Activated CD4-positive, alpha-beta T cell treated with anti-CD3 and anti-CD28 coated beads, Interleukin-2, amount 50 U/mL, for 1 hour (primary cell): ENCODE measurements around the gene AP5S1.
"Not testable (repeated sequence)": the region's sequence is repeated elsewhere in the genome, so short reads cannot be mapped to it uniquely, and the experiment has no call there.

Experiments
- DNase-seq: peaks from one replicate; pipeline ENCODE4 v3.0.0-alpha.2; 2020

Gene AP5S1, protein sequence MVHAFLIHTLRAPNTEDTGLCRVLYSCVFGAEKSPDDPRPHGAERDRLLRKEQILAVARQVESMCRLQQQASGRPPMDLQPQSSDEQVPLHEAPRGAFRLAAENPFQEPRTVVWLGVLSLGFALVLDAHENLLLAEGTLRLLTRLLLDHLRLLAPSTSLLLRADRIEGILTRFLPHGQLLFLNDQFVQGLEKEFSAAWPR

DNA sequence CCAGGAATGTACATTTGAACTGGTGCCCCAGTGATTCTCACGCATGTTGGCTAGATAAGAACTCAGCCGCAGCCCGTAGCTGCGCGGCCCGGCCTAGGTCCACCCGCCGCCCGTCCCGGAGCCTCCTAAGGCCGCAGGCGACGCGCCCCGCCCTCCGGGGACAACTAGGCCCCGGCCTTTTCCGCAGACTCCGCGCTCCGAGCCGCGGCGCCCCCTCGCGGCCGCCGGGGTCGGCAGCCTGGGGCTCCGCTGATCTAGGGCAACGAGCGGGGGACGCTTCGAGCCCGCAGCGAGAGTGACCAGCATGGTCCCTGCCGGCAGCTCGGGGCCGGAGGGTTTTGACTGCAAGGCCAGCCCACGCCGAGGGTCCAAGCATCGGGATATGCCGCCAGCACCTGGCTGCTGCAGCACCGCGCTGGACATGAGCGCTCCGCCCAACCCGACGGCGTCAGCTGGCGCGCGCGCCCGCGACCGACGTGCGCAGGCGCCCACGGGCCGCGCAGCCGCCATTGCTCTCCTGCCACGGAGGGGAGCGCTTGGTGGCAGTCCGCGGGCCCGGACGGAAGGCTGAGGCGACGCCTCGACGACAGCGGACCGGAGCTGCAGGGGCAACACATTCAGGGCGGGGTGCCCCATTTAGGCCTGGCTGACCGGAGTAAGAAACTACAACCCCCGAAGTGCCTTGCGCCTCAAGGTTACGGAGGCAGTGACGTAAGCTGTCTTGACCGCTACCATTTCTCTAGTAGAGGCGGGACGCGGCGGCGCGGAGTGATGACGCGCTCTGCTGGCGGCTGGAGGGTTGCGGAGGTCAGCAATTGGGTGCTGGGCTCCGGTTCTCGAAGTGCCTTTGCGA, at the start of gene AP5S1:
Gene AP5S1 (plus strand): TSS at position 500 of the 853 bp plus-strand sequence. CDS start 1,571 bp downstream, outside the sequence.
- DNase-seq = peak; percentile 84

DNA sequence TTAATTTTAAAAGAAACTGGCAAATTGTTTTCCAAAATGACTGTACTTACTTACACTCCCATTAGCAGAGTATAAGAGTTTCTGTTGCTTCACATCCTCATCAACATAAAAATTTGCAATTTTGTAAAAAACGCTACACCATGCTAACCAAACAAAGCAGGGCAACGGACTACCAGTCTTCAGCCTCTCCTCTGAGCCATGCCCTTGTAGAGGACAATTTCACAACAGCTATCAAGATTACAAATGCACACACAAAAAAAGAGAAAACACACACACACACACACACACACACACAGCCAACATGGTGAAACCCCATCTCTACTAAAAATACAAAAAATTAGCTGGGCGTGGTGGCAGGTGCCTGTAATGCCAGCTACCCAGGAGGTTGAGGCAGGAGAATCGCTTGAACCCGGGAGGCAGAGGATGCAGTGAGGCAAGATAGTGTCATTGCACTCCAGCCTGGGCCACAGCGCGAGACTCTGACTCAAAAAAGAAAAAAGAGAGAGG, 48.7 kb upstream of the AP5S1 start:
- DNase-seq = no peak

DNA sequence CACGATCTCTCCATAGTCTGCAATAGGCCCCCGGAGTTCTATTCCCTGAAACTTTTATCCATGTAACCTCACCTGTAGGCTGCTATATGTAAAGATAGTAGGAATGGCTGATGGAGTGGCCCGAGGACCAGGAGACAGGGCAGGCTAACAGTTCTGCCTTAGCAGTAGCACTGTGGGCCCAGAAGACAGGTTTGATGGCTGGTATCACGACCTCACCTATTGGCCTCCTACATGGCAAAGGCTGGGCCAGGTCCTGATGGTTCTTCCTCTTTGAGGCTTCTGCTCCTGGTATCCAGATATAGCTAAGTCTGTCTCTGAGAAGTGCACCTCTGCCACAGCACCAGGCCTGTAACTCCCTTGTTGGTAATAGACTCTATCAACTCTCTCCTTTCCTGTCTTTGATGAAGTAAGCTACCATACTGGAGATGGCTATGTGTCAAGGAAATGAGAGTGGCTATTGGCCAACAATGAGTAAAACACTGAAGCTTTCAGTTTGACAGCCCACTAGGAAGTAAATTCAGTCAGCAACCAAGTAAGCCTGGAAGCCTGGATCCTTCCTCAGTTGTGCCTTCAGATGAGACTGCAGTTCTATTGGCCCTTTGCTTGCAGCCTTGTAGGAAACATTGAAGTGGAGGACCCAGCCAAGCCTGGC, 44.8 kb upstream of the AP5S1 start:
- DNase-seq = no peak

DNA sequence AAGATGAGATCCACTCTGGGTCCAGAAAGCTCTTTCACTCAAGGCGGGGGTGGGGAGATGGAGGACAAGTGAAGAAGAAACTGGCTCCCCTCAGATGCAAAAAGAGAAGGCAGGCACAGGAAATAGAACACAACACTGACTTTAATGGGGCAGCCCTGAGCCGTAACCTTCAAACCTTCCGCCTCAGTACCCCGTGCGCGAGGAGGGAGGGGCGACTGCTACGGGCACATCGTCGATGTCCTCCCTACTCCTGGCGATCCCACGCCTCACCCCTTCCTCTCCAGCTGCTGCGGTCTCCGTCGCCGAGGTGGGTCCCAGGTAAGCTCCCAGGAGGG, 43.0 kb upstream of the AP5S1 start:
- no peak for DNase-seq

DNA sequence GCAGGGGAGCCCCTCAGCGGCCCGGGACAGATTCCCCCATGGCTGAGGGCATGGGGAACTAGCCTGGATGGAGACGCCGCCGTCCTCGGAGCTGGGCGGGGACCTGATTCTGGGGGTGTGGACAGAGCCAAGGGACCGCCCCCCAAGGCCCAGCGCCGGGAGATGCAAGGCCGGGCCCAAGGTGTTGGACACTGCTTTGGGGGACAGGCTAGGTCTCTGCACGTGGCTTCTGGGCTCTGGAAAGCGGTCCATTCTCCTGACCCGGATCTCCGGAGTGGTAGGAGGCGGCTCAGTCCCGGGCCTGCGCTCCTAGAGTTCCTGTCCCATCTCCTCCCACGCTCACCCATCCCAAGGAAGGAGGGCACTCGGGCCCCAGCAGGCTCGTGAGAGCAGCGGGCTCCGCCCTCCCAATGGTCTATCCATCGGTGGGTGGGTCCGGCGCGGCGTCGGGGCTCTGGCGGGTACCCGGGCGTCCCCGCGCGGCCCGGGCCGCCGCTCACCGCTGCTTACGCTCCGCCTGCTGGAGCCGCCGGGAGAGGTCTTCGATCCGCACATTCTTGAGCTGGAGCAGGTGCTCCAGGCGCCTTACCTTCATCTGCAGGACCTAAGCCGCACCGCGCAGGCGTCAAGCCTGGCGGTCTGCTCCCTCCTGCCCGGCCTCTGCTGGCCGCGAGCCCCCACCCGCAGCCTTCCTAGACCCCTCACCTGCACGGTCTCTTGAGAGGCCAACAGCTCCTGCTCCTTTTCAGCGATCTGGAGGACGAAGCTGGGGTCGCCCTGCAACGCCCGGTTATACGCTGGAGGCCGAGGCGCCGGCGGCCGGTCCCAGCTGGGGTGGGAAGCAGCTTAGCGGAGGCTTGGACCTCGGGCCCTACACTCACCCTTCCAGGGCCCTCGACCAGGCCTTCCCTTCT, 42.4 kb upstream of the AP5S1 start:
- peak; percentile 28 for DNase-seq

DNA sequence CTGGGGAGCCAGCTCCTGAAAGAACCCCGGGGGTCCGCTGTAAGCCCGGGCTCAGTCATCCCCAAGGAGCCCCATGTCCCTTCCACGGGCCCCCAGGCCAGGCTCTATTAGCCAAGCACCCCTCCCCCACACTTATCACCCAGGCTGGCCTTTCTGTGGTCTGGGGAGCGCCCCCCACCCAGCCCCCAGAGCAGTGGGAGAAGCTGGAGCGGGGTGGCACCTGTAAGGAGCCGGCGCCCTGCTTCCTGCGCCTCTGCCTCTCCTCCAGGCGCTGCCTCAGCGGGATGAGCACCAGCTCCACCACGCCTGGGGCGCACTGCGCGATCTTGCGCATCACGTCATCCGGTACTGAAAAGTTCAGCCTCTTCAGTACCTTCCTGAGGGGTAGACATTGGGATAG, 41.4 kb upstream of the AP5S1 start:
- no peak for DNase-seq

DNA sequence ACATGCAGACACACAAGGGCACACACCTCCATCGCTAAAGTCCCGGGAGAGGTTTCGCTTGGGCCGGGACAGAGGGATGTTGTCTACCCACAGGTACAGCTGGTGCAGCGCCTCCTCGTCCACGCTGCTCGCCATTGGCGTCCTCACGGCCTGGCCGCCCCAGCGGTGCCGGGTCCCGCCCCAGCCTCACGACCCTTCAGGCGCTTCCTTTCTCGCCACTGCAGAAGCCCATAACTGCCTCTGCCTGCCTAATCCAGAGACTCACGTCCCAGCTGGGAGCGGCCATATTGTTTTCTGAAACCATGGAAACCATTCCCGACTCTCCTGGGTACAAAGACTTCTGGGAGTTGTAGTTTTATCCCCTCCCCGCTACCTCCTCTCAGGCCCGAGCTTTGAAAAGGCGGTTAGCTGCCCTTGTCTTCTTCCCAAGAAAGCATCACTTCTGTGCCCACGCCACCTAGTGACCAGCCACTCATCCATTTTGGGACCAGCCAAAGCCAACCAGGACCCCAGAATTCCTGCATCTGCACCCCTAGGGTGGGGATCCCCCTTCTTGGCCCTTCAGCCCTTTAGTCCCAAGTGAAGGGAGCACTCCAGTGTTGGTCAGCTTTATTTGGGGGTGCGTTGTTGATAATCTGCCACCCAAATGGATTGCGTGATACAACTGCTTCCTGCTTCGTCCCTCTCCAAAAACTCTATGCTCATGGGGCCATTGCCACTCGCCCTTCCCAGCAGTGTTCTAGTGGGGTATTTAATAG, 39.0 kb upstream of the AP5S1 start, which contains the start of gene SPEF1:
Gene SPEF1 (minus strand): TSS at position 296 of the 758 bp plus-strand sequence. CDS start 161 bp downstream, at position 135.
- peak; percentile 24 for DNase-seq

DNA sequence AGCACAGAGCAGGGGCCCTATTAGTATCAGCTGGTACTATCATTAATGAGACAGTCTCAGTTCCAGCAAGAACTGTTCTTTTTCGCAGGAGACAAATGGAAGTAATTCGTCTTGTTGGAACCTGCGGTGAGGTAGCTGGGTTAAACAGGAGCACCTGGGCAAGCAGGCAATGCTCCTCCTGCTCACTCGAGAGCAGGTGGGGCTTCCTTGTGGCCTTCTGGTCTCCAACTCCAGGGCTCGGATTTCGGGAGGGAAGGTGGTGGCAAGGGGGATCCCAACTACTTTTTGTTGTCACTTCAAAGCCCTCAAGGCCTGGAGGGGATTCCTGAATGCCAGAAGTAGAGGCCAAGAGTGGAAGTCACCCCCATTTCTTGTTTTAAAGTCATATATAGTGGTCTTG, 37.8 kb upstream of the AP5S1 start:
- DNase-seq = no peak

DNA sequence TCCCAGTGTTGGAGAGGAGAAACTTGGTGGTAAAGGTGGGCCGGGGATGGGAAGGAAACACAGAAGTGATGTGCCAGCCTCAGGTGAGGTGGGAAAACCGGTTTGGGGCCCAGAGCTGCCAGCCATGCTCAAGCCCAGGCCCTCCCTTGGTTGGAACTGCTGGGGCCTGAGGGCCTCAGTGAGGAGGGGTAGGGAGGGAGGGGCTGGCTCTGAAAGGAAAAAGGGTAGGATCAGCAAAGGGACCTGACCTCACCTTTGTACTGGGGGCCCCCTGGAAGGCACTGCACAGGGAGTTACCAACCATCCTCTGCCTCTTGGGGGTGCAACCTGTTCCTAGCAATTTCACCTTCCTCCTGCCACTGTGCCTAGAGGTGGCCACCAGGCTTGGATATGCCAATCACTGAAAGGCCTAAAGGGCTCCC, 37.3 kb upstream of the AP5S1 start:
- DNase-seq = no peak

DNA sequence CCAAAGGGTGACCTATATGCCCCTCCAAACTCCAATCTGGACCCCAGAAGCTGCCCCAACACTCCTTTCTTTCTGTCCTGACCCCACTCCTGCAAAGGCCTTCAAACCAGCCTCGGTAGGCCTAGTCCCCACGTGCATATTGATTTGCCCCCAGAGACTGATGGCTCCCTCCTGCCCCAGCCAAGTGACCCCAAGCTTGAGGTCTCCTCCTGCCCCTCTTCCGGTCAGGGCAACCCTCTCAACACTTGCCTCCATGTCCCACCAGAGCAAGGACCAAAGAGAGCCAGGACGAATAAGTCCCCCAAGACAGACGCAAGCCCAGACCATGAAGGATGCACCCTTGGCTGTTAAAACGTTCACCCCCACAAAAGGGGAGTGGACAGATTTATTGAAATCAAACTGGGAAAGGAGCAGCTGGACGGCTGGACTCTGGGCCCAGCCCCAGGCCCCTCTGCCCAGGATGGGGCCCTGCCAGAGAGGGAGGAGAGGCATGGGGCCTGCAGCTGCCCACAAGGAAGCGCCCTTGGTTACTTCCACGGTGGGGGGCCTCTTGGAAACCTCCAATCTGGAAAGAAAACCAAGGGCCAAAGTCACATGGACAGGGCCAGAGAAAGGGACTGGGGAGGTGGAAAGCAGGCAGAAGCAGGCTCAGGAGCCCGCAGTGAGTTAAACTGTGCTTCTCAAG, 36.7 kb upstream of the AP5S1 start:
- DNase-seq = no peak

DNA sequence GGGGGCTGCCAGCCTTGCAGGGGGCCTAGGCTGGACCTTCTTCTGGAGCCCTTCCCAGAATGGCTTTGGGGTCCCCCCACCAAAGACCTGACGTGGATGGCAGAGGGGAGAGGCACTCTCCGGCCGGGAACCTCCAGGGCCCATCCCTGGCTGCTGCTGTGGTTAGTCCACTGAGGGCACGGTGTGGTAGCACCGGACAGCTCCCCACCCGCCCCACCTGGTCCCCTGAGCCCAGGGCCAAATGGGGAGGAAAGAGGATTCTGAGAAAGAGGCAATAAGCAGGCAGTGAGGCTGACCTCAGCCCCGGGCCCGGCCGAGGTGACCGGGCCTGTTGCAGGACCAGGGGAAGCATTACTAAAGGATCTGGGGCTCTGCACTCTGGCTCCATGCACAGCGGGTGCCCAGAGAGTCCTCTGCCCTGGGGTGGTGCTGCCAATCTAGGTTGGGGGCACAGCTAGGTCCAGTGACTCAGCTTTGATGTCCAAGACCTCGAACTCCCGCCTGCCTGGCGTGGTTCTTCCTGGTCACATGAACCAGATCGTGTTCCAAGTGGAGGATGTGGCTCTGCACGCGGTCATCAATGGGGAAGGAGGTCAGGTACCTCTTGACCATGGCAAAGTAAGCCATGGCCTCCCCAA, 36.0 kb upstream of the AP5S1 start:
- no peak for DNase-seq

DNA sequence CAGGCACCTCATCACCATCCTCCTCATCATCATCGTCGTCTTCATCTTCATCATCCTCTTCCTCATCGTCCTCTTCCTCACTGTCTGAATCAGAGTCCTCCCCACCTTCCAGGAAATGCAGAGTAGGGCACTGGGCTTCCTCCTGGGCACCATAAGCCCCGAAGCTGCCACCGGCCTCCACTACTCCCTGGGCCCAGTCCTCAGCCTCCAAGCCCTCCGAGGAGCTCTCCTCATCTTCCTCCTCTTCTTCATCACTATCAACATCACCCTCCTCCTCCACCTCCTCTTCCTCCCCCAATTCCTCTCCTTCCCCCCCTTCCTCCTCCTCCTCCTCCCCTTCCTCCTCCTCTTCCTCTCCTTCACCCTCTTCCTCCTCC, 35.5 kb upstream of the AP5S1 start:
- DNase-seq = no peak

DNA sequence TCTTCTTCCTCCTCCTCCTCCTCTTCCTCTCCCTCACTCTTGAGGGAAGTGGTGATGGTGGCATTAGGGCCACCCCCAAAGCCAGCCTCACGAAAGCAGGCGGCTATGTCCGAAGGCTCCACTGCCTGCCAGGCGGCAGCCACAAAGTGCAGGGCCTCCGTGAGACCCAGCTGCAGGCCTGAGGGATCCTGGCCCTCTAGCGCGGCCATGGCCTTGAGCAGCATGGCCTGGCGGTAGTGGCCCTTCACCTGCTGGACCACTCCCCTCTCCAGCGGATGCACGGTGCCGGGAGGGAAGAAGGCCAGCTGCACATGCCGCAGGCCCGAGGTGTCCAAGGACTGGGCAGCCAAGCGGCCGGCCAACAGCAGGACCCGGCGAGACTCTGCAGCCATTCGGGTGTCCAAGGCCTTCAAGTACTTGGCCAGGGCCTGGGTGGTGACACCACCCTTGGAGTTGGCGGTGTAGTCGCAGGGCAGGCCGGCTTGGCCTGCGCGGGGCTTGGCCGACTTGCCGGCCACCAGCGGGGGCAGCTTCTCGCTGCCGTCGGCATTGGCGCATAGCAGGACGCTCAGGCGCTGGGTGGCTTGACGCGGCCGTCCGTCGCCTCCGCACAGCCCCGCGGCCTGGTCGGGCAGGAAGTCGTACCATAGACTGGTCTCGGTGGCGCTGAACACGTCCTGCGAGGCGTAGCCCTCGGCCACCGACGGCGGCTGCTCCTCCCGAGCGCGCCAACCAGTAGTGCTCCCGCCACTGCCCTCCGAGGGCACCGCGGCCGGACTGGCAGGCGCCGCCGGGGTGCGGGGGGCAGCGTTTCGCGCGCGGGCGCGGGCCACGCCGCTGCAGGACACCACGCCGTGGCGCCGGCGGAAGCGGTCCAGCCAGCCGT, 34.9 kb upstream of the AP5S1 start:
- no peak for DNase-seq

DNA sequence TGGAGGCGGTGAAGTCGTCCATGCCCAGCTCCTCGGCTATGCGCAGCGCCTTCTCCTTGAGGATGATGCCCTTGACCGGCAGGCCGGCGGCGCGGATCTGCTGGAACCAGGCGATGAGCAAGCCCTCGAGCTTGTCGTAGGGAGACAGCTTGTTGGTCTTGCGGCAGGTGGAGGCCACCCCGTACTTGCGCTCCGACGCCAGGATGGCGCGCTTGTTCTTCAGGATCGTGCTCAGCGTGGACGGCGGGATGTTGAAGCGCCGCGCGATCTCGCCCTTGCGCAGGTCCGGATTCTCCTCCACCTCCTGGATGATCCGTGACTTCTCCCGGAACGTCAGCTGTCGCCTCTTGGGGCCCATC, 34.2 kb upstream of the AP5S1 start:
- peak; percentile 39 for DNase-seq

DNA sequence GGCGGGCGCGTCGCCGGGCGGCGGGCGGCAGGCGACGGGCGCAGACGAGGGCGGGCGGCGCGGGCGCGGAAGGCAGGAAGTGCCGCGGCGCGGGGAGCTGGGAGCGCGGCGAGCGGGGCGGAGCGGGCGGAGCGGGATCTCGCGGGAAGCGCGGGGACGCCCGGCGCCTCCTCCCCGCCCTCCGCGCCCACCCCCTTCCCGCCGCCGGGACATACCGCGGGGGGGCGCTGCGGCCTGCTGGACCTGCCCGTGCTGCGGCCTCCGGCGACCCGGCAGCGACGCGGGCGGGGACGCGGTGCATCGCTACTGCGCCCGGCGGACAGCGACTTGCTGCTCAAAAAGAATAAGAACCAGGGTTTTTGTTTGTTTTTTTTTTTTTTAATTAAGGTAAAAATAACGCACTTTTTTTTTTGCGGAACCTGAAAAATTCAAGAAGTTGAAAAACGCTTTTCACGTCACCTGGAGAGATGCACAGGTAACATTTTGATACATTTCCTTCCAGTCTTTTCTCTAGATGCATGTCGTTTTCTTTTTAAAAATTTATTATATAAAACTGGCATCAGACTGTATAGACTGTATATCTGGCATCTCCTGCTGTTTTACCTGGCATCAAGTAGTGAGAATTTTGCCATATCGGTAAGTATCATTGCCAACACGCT, 33.6 kb upstream of the AP5S1 start, which contains the start of gene CENPB:
Gene CENPB (minus strand): TSS at position 76 of the 659 bp plus-strand sequence. CDS start 257 bp downstream, outside the sequence.
- DNase-seq = peak; percentile 89

DNA sequence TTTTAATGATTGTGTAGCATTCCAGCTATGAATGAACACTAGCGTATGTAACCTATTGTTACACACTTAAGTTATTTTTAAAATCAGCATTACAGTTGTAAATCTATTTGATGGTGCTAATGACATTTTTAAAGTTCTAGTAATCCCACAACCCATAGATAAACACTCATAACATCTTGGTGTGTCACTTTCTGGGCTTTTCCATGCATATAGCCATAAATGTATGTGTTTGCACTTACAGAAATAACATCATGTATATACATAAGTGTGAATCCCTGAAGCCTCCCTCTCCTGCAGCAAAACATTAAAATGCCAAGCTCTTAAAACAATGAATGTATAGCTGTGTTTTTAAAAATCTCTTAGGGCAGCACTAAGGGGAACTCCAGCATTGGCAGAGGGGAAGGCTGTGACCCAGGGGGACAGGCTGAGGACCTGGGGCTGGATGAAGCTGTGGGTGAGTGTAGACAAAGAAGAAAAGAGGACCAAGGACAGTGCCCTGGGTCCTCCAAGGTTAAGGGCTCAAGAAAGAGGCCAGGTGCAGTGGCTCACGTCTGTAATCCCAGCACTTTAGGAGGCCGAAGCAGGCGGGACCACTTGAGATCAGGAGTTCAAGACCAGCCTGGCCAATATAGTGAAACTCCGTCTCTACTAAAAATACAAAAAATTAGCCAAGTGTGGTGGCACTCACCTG, 32.9 kb upstream of the AP5S1 start:
- no peak for DNase-seq

DNA sequence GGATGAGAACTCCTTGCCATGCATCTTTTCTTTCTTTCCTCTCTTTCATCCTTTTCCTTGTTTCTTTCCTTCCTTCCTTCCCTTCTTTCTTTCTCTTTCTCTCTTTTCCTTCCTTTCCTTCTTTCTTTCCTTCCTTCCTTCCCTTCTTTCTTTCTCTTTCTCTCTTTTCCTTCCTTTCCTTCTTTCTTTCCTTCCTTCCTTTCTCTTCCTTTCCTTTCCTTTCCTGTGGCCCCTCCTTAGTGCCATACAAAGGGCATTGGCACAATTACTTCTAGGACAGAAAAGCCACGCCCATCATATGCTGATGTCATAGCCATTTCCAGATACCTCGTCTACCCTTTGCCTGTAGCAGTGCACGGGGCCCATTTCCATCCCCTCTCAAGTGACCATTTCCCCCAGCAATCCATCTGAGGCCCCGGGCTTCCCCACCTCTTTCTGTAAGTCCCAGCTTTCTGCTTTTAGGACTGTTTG, 31.6 kb upstream of the AP5S1 start:
- DNase-seq = no peak

DNA sequence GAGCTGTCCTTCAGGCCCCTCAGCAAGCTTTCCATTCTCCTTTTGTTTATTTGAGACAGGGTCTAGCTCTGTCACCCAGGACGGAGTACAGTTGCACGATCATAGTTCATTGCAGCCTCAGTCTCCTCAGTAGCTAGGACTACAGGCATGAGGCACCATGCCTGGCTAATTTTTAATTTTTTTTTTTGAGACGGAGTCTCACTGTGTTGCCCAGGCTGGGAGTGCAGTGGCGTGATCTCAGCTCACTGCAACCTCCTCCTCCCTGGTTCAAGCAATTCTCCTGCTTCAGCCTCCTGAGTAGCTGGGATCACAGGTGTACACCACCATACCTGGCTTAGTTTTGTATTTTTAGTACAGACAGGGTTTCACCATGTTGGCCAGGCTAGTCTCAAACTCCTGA, 31.1 kb upstream of the AP5S1 start:
- DNase-seq = not testable (repeated sequence)
